ENCODE results near the gene ADPRM. TPM values are rescaled to one million over a fixed set of nuclear protein-coding genes. Genes with fewer than 3 reads are reported as not detected.

ADPRM gene
- total and polyA plus RNA-seq, 2 experiments from 2014 or later: 6.8 to 8.8 TPM

DNA sequence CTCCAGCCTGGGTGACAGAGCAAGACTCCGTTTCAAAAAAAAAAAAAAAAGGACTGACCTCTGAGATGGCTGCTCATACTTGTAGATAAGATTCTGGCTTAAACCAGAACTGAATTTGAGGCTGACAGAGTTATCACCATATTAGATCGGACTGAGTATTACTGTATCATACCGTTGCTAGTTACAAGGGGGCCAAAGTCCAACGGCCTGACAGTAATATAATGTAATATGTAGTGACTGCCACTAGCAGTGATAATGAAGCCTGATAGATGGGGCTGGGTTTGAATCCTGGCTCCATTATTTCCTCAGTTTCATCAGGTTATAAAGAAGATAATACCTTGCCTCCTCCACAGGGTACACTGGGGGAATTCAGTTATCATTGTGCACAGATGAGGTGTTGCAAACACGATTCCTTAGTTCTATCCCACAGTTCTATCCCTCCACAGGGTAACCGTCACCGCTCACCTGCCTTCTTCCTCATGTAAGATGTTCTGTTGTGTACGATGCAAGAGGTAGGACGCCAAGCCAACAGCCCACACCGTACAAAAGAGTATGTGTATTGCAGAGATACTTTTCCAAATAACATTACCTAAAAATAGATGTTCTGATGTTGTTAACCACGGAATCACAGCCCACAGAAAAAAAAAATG, 27.3 kb downstream of the ADPRM start (continued):
- TF ChIP-seq, protein P1, sequence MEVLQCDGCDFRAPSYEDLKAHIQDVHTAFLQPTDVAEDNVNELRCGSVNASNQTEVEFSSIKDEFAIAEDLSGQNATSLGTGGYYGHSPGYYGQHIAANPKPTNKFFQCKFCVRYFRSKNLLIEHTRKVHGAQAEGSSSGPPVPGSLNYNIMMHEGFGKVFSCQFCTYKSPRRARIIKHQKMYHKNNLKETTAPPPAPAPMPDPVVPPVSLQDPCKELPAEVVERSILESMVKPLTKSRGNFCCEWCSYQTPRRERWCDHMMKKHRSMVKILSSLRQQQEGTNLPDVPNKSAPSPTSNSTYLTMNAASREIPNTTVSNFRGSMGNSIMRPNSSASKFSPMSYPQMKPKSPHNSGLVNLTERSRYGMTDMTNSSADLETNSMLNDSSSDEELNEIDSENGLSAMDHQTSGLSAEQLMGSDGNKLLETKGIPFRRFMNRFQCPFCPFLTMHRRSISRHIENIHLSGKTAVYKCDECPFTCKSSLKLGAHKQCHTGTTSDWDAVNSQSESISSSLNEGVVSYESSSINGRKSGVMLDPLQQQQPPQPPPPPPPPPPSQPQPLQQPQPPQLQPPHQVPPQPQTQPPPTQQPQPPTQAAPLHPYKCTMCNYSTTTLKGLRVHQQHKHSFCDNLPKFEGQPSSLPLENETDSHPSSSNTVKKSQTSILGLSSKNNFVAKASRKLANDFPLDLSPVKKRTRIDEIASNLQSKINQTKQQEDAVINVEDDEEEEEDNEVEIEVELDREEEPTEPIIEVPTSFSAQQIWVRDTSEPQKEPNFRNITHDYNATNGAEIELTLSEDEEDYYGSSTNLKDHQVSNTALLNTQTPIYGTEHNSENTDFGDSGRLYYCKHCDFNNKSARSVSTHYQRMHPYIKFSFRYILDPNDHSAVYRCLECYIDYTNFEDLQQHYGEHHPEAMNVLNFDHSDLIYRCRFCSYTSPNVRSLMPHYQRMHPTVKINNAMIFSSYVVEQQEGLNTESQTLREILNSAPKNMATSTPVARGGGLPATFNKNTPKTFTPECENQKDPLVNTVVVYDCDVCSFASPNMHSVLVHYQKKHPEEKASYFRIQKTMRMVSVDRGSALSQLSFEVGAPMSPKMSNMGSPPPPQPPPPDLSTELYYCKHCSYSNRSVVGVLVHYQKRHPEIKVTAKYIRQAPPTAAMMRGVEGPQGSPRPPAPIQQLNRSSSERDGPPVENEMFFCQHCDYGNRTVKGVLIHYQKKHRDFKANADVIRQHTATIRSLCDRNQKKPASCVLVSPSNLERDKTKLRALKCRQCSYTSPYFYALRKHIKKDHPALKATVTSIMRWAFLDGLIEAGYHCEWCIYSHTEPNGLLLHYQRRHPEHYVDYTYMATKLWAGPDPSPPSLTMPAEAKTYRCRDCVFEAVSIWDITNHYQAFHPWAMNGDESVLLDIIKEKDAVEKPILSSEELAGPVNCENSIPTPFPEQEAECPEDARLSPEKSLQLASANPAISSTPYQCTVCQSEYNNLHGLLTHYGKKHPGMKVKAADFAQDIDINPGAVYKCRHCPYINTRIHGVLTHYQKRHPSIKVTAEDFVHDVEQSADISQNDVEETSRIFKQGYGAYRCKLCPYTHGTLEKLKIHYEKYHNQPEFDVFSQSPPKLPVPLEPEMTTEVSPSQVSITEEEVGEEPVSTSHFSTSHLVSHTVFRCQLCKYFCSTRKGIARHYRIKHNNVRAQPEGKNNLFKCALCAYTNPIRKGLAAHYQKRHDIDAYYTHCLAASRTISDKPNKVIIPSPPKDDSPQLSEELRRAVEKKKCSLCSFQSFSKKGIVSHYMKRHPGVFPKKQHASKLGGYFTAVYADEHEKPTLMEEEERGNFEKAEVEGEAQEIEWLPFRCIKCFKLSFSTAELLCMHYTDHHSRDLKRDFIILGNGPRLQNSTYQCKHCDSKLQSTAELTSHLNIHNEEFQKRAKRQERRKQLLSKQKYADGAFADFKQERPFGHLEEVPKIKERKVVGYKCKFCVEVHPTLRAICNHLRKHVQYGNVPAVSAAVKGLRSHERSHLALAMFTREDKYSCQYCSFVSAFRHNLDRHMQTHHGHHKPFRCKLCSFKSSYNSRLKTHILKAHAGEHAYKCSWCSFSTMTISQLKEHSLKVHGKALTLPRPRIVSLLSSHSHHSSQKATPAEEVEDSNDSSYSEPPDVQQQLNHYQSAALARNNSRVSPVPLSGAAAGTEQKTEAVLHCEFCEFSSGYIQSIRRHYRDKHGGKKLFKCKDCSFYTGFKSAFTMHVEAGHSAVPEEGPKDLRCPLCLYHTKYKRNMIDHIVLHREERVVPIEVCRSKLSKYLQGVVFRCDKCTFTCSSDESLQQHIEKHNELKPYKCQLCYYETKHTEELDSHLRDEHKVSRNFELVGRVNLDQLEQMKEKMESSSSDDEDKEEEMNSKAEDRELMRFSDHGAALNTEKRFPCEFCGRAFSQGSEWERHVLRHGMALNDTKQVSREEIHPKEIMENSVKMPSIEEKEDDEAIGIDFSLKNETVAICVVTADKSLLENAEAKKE (CRISPR knock-in tag; IDR thresholded peaks at IDR 0.05): no peak
- TF ChIP-seq CREB1 (CRISPR knock-in tag; IDR thresholded peaks at IDR 0.05; ENCODE audit: low read depth) (no peak), STAT1 (IDR thresholded peaks at IDR 0.05; ENCODE audit: unreplicated experiment) (no peak)

GRCh38 chr17:10725262-10725661, 27.9 kb downstream of the ADPRM start:
- Mint-ChIP-seq H3K27ac (no peak overlapping the region), H3K36me3 (ENCODE audit: low read depth) (no peaks in the 10 kb centered on the region), H3K4me1 (no peaks in the 10 kb centered on the region; the same call in 2 of the 3 replicates), H3K27me3 (ENCODE audit: insufficient read depth, low read depth, poor library complexity) (peaks cover 1% of the 10 kb centered on the region), H3K9me3 (no peaks in the 10 kb centered on the region), H3K4me3 (no peak overlapping the region)
- no peak overlapping the region for H2AFZ ChIP-seq
- H3K36me3 ChIP-seq (ENCODE audit: insufficient read depth): no peaks in the 10 kb centered on the region
- H4K20me1 ChIP-seq (replicated peaks; ENCODE audit: insufficient read depth): no peaks in the 10 kb centered on the region
- H3F3A ChIP-seq (replicated peaks; ENCODE audit: low read depth): 0 out of 2 replicates have a peak, but pooled peaks cover 3% of the 10 kb centered on the region
- no peaks in the 10 kb centered on the region for H3K9me2 ChIP-seq (ENCODE audit: insufficient read depth)
- no peak overlapping the region for H3K4me2 ChIP-seq
- H3K27me3 ChIP-seq (ENCODE audit: insufficient read depth): peaks cover 3% of the 10 kb centered on the region; the same call in 1 of the 2 replicates
- DNase-seq (ENCODE audit: low spot score) (no peak), ATAC-seq (no peak)
- H3K4me1 ChIP-seq (ENCODE audit: insufficient read depth): 0 out of 2 replicates have a peak, but pooled peaks cover 5% of the 10 kb centered on the region
- no peaks in the 10 kb centered on the region for H3K79me2 ChIP-seq (replicated peaks; ENCODE audit: insufficient read depth)
- H3K4me3 ChIP-seq: no peak overlapping the region
- no peak overlapping the region for H3K27ac ChIP-seq (ENCODE audit: low read depth)
- TF ChIP-seq NANOG (IDR thresholded peaks at IDR 0.05; ENCODE audit: borderline replicate concordance) (no peak), EZH2 (IDR thresholded peaks at IDR 0.05; ENCODE audit: low read depth, unreplicated experiment) (no peak), ZNF331 (CRISPR knock-in tag; IDR thresholded peaks at IDR 0.05; ENCODE audit: low read depth) (no peak), ZNF114 (CRISPR knock-in tag; IDR thresholded peaks at IDR 0.05) (no peak)
- TF ChIP-seq, protein P1 (CRISPR knock-in tag; IDR thresholded peaks at IDR 0.05): no peak
